Daoy (cell line): ENCODE measurements around the gene GNG11. TPM values are rescaled to one million over a fixed set of nuclear protein-coding genes. Genes with fewer than 3 reads are reported as not detected.

ENCODE experiments used
- DNase-seq: peaks from one replicate; pipeline ENCODE4 v3.0.0-alpha.2; 2015; ENCODE audit warnings: low read depth
- total RNA-seq: library from RNA; depleted of rRNA; stranded (reverse); fragments of >200 nt; shearing (Covaris generic); gene quantifications from 2 replicates; pipeline ENCODE4 v1.2.3, GENCODE V29; 2014; rRNA removed

The GNG11 gene
- total RNA-seq, 1 experiment from 2014 or later, result 14.7 TPM

GRCh38 chr7:93945756-93946535 is 24.4 kb downstream of the GNG11 start:
- DNase-seq, result no peak

DNA sequence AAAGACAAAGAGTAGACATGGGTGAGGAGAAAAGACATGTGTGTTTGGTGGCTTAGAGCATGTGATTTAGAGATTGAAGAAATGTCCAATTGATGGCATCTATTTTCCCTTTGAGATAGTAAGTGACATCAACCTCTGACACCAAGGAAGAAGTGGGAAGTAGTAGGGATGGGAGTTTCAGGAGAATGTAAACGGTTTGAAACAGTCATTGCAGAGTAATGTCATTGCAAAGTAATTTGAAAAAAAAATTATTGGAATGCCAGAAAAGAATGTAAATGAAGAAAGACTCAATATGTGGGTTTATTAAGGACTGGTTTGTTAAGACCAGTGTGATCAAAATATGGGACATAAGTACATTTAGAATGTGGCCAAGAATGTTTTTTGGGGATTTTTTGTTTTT is 26.6 kb downstream of the GNG11 start:
- DNase-seq, result no peak

- no peak for DNase-seq
Measured at GRCh38 chr7:93948873-93949272, 27.3 kb downstream of the GNG11 start.

DNA sequence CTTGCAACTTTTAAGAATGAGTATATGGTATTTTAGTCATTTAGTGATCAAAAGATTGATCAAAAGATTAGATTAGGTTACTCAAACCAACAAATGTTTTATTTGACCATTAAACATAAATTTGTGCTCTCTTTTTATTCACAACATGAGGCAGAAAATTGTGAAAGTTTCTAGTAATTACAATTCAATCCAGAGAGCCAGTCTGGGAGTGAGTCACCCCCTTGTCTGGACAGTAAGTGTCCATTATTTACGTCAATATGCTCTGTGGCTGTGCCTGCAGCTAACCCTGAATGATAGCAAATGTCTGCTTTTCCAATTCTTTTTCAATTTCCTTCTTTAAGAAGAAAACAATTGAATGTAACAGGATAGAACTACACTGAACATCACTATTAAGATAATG is 27.9 kb downstream of the GNG11 start:
- peak; percentile 39 for DNase-seq

- DNase-seq, result no peak
Measured at GRCh38 chr7:93955304-93955703, 33.8 kb downstream of the GNG11 start.

GRCh38 chr7:93957767-93958166 is 36.2 kb downstream of the GNG11 start:
- no peak for DNase-seq

DNA sequence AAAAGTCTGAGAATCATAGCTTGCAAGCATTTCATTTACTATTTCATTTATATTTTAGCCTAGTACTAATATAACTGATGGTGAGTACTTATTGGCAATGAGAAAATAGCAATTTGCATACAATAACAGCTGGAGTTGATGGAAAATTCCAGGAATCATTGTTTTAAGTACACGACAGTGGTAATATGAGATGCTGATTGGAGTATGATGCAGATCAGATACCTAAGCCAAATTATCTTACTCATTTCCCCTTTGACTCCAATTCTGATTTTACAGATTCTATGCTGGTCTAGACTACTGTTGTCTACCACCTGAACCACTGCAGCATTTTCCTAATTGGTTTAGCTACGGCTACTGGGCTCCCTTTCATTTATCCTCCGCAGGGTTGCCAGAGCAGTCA is 36.7 kb downstream of the GNG11 start:
- DNase-seq, result peak; percentile 28

GRCh38 chr7:93958651-93959050 is 37.1 kb downstream of the GNG11 start:
- DNase-seq, result peak; percentile 7

DNA sequence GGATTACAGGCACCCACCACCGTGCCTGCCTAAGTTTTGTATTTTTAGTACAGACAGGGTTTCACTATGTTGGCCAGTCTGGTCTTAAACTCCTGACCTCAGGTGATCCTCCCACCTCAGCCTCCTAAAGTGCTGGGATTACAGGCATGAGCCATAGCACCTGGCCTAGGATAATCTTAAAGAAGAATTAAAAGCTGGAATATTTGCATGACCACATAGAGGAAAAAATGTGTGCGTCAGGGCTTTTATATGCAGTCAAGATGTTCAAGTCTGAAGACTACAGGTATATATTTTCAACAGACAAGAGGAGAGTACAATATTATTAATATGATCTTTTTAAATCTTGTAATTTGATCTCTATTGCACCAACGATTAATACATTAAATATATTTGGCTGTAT is 39.5 kb downstream of the GNG11 start:
- no peak for DNase-seq

DNA sequence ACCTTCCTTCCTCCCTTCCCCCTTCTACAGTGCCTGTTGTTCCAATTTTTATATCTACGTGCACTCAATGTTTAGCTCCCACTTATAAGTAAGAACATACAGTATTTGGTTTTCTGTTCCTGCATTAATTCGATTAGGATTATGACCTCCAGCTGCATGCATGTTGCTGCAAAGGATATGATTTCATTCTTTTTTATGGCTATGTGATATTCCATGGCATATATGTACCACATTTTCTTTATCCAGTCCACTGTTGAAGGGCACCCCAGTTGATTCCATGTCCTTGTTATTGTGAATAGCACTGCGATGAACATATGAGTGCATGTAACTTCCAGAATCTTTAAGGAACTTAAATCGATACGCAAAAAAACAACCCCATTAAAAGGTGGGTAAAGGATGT is 42.7 kb downstream of the GNG11 start:
- no peak for DNase-seq

DNA sequence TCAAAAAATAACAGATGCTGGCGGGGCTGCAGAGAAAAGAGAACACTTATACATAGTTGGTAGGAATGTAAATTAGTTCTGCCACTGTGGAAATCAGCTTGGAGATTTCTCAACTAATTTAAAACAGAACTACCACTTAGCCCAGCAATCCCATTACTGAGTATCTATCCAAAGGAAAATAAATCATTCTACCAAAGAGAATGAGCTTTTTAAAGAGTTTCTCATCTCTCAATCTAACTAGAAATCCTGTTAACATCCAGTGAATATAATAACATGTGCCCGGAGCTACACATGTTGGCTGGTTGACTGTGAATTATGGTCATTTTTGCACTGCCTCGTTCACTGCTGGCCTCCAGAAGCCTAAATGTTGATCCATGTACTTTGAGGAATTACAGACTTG is 43.3 kb downstream of the GNG11 start:
- DNase-seq, result no peak

DNA sequence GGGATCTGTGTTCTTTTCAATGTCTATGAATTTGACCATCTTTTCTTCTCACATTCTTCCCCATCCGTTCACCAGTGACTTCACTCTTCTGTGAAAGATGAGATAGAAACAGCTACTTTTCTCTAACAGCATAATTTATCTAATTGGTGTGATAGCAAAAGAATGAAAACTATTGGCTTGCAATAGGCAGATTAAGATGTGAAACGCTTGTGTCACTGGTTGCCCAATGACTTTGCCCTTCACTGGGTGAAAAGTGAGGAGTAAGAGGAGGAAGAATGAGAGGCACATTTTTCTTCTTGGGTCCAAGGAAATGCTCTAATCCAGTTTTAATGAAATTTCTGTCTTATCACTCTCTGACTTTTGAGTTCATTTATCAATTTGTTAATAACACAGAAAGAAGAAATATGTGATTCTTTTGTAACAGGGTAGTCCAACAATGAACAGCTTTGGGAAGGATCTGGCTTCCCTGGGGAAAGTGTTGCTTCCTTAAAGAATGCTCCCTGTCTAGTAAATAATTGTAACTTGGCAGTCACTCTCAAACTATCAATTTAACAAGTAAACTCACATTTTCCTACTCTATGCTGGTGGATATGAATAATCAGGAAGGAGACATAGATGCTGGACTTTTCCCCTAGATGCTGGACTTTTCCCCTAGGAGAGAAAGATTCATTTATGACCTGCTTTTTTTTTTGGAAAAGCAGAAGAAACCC is 47.5 kb downstream of the GNG11 start:
- no peak for DNase-seq

- no peak for DNase-seq
Measured at GRCh38 chr7:93972029-93972725, 50.6 kb downstream of the GNG11 start.

GRCh38 chr7:93973134-93973533 is 51.6 kb downstream of the GNG11 start:
- DNase-seq, result no peak

GRCh38 chr7:93977211-93977950 is 55.8 kb downstream of the GNG11 start:
- DNase-seq, result no peak

Other genes starting within 250 kb of the GNG11 start
- 108 and 113 TPM in 2 replicates for gene TFPI2, start 31.0 kb upstream of the GNG11 start, total RNA-seq
- not detected in 2 replicates for gene GNGT1, start 15.2 kb upstream of the GNG11 start, total RNA-seq
- 36.8 and 61.2 TPM in 2 replicates for gene BET1, start 82.6 kb downstream of the GNG11 start, total RNA-seq